SK-N-SH treated with all-trans-retinoic acid at 6 μM for 48 hours (cell line): ENCODE results near the gene FCHSD2.

Experiments
- ATAC-seq: fragments of 200-7000 bp; cut with Tn5 transposase; 3 replicates; pipeline ENCODE4 v1.9.1; 2020; ENCODE audit warnings: mild to moderate bottlenecking, moderate library complexity
- BACH2 ChIP-seq: fragments of 250-450 bp; sonication (Bioruptor Pico); IDR thresholded peaks from 2 replicates; pipeline ENCODE4 v1.9.0; 2021; ENCODE audit warnings: mild to moderate bottlenecking, borderline replicate concordance
- CREB5 ChIP-seq: fragments of 250-450 bp; sonication (Bioruptor Pico); IDR thresholded peaks from 2 replicates; pipeline ENCODE4 v1.5.1; 2020; ENCODE audit warnings: low read depth, mild to moderate bottlenecking, moderate library complexity
- CSRNP3 ChIP-seq: fragments of 250-450 bp; sonication (Bioruptor Pico); IDR thresholded peaks from 2 replicates; pipeline ENCODE4 v1.5.1; 2021; ENCODE audit warnings: mild to moderate bottlenecking, moderate library complexity
- ESRRG ChIP-seq: fragments of 250-450 bp; sonication (Bioruptor Pico); IDR thresholded peaks from 2 replicates; pipeline ENCODE4 v1.6.1; 2021; ENCODE audit warnings: mild to moderate bottlenecking
- GLIS3 ChIP-seq: fragments of 250-450 bp; sonication (Bioruptor Pico); IDR thresholded peaks from 2 replicates; pipeline ENCODE4 v1.5.0; 2020; ENCODE audit warnings: mild to moderate bottlenecking, moderate library complexity
- ISL1 ChIP-seq: fragments of 250-450 bp; sonication (Bioruptor Pico); IDR thresholded peaks from 2 replicates; pipeline ENCODE4 v2.1.2; 2022; ENCODE audit warnings: mild to moderate bottlenecking, moderate library complexity
- OSR1 ChIP-seq: fragments of 250-450 bp; sonication (Bioruptor Pico); IDR thresholded peaks from 2 replicates; pipeline ENCODE4 v1.8.0; 2022; ENCODE audit warnings: moderate library complexity, mild to moderate bottlenecking, inconsistent platforms
- PATZ1 ChIP-seq: fragments of 250-450 bp; sonication (Bioruptor Pico); IDR thresholded peaks from 2 replicates; pipeline ENCODE4 v1.8.0; 2020; ENCODE audit warnings: mild to moderate bottlenecking, moderate library complexity, borderline replicate concordance
- POU6F1 ChIP-seq: fragments of 250-450 bp; sonication (Bioruptor Pico); IDR thresholded peaks from 2 replicates; pipeline ENCODE4 v1.8.0; 2021; ENCODE audit warnings: low read depth, mild to moderate bottlenecking, moderate library complexity, borderline replicate concordance
- PPARA ChIP-seq: fragments of 250-450 bp; sonication (Bioruptor Pico); IDR thresholded peaks from 2 replicates; pipeline ENCODE4 v1.5.0; 2020; ENCODE audit warnings: mild to moderate bottlenecking, borderline replicate concordance
- RARB ChIP-seq: fragments of 250-450 bp; sonication (Bioruptor Pico); IDR thresholded peaks from 2 replicates; pipeline ENCODE4 v1.8.0; 2021; ENCODE audit warnings: mild to moderate bottlenecking, moderate library complexity
- SNAI2 ChIP-seq: fragments of 250-450 bp; sonication (Bioruptor Pico); IDR thresholded peaks from 2 replicates; pipeline ENCODE4 v1.5.0; 2020; ENCODE audit warnings: mild to moderate bottlenecking, moderate library complexity
- TCF4 ChIP-seq: fragments of 250-450 bp; sonication (Bioruptor Pico); IDR thresholded peaks from 2 replicates; pipeline ENCODE4 v1.8.0; 2021; ENCODE audit warnings: mild to moderate bottlenecking, moderate library complexity, borderline replicate concordance
- TOX ChIP-seq: fragments of 250-450 bp; sonication (Bioruptor Pico); IDR thresholded peaks from 2 replicates; pipeline ENCODE4 v1.8.0; 2021; ENCODE audit warnings: mild to moderate bottlenecking, moderate library complexity, borderline replicate concordance
- TSHZ2 ChIP-seq: fragments of 250-450 bp; sonication (Bioruptor Pico); IDR thresholded peaks from 2 replicates; pipeline ENCODE4 v1.5.0; 2020; ENCODE audit warnings: mild to moderate bottlenecking, moderate library complexity
- ZC3H10 ChIP-seq: fragments of 250-450 bp; sonication (Bioruptor Pico); IDR thresholded peaks from 2 replicates; pipeline ENCODE4 v1.5.1; 2021; ENCODE audit warnings: mild to moderate bottlenecking, moderate library complexity
- ZFP3 ChIP-seq: fragments of 250-450 bp; sonication (Bioruptor Pico); IDR thresholded peaks from 2 replicates; pipeline ENCODE4 v1.5.0; 2020; ENCODE audit warnings: mild to moderate bottlenecking, moderate library complexity
- ZFP30 ChIP-seq: fragments of 450-650 bp; formaldehyde crosslinking; IDR thresholded peaks from 2 replicates; pipeline ENCODE4 v1.5.0; 2022; ENCODE audit warnings: mild to moderate bottlenecking, moderate library complexity
- ZNF70 ChIP-seq: fragments of 450-650 bp; formaldehyde crosslinking; IDR thresholded peaks from 2 replicates; pipeline ENCODE4 v1.5.0; 2020; ENCODE audit warnings: mild to moderate bottlenecking, moderate library complexity
- ZNF8 ChIP-seq: fragments of 450-650 bp; formaldehyde crosslinking; IDR thresholded peaks from 2 replicates; pipeline ENCODE4 v1.5.0; 2020; ENCODE audit warnings: mild to moderate bottlenecking, moderate library complexity

Gene FCHSD2

GRCh38 chr11:72927380-72927779 is 214.7 kb downstream of the FCHSD2 start (continued):
- TF ChIP-seq CSRNP3 (CRISPR knock-in tag) (no peak), TOX (CRISPR knock-in tag) (no peak), ZC3H10 (CRISPR knock-in tag) (no peak)

- TF ChIP-seq ZFP3 (no peak), BACH2 (no peak), PPARA (CRISPR knock-in tag) (no peak), CREB5 (CRISPR knock-in tag) (no peak), SNAI2 (CRISPR knock-in tag) (no peak), CSRNP3 (CRISPR knock-in tag) (no peak), TOX (CRISPR knock-in tag) (no peak), PATZ1 (CRISPR knock-in tag) (no peak), ESRRG (CRISPR knock-in tag) (no peak), ZNF70 (CRISPR knock-in tag) (no peak), ISL1 (no peak), GLIS3 (CRISPR knock-in tag) (no peak), TCF4 (no peak), OSR1 (no peak), ZNF8 (CRISPR knock-in tag) (no peak), RARB (CRISPR knock-in tag) (no peak), ZC3H10 (CRISPR knock-in tag) (no peak)
- TF ChIP-seq, all 23 proteins: peak for 0
- no peak for ATAC-seq
These were observed 216.0 kb downstream of the FCHSD2 start for GRCh38 chr11:72926076-72926475.

- no peak for ATAC-seq
- TF ChIP-seq PPARA (CRISPR knock-in tag) (no peak), ZFP30 (no peak), POU6F1 (no peak), SNAI2 (CRISPR knock-in tag) (no peak), ZNF8 (CRISPR knock-in tag) (no peak), TSHZ2 (CRISPR knock-in tag) (no peak)
These were observed 216.5 kb downstream of the FCHSD2 start for GRCh38 chr11:72925656-72926055.
